Liver (tissue), 9 donors: ENCODE data around the gene LAMB1. TPM values are rescaled to one million over a fixed set of nuclear protein-coding genes. Genes with fewer than 3 reads are reported as not detected.

Source experiments
- DNase-seq: peaks from one replicate; pipeline ENCODE4 v3.0.0-alpha.2; 2017; ENCODE audit warnings: low spot score
- H3K27ac ChIP-seq, 2 donors: one replicate each; pipeline ENCODE4 v1.7.0; 2013; ENCODE audit warnings: inconsistent platforms in 2 of 2, low read length in 2 of 2, control low read depth in 1 of 2, low read depth in 1 of 2, mild to moderate bottlenecking in 1 of 2
- H3K27me3 ChIP-seq, 4 donors: one replicate each; pipeline versions ENCODE4 v1.6.1 to v1.7.0; 2013; ENCODE audit warnings: low read length in 3 of 4, inconsistent platforms in 1 of 4, mild to moderate bottlenecking in 1 of 4, moderate library complexity in 1 of 4; ENCODE audit not compliant: control insufficient read depth in 4 of 4, insufficient read depth in 4 of 4
- H3K36me3 ChIP-seq, 4 donors: one replicate each; pipeline versions ENCODE4 v1.6.1 to v1.7.0; 2013; ENCODE audit warnings: low read length in 3 of 4, mild to moderate bottlenecking in 3 of 4, low read depth in 1 of 4, moderate library complexity in 1 of 4; ENCODE audit not compliant: control insufficient read depth in 4 of 4, insufficient read depth in 3 of 4
- H3K4me1 ChIP-seq, 4 donors: one replicate each; pipeline versions ENCODE4 v1.6.1 to v1.7.0; 2013; ENCODE audit warnings: low read length in 3 of 4, mild to moderate bottlenecking in 3 of 4, moderate library complexity in 1 of 4; ENCODE audit not compliant: control insufficient read depth in 4 of 4, insufficient read depth in 4 of 4
- H3K4me3 ChIP-seq, 3 donors: one replicate each; pipeline versions ENCODE4 v1.6.1 to v1.7.0; 2013; ENCODE audit warnings: low read length in 3 of 3, control low read depth in 1 of 3, low read depth in 1 of 3, mild to moderate bottlenecking in 1 of 3
- H3K9ac ChIP-seq, 2 donors: one replicate each; pipeline ENCODE4 v1.7.0; 2013; ENCODE audit warnings: low read length in 2 of 2, mild to moderate bottlenecking in 2 of 2, moderate library complexity in 2 of 2, control low read depth in 1 of 2, low read depth in 1 of 2
- H3K9me3 ChIP-seq, 4 donors: one replicate each; pipeline versions ENCODE4 v1.6.1 to v1.7.0; 2013; ENCODE audit warnings: low read length in 3 of 4; ENCODE audit not compliant: control insufficient read depth in 4 of 4
- CTCF ChIP-seq: fragments of 150-350 bp; IDR thresholded peaks from 2 replicates; pipeline ENCODE4 v1.5.1; 2017; ENCODE audit warnings: improper control_type of control experiment, low read depth, low read length; ENCODE audit not compliant: missing input control
- EGR1 ChIP-seq, 2 donors: IDR thresholded peaks; 2 replicates each; pipeline ENCODE4 v1.6.1; 2016 to 2018; ENCODE audit warnings: antibody characterized with exemption in 2 of 2, low read depth in 2 of 2
- FOXA1 ChIP-seq: IDR thresholded peaks from 2 replicates; pipeline ENCODE4 v1.6.1; 2016; ENCODE audit warnings: antibody characterized with exemption
- GABPA ChIP-seq, 2 donors: IDR thresholded peaks in 1 of 2; conservative IDR thresholded peaks in 1 of 2; 2 replicates each; pipeline ENCODE4 v1.6.1; 2016; ENCODE audit warnings: antibody characterized with exemption in 2 of 2, mild to moderate bottlenecking in 1 of 2, moderate library complexity in 1 of 2
- HNF4A ChIP-seq, 2 donors: conservative IDR thresholded peaks; 2 replicates each; pipeline ENCODE4 v1.6.1; 2016; ENCODE audit warnings: antibody characterized with exemption in 2 of 2, mild to moderate bottlenecking in 2 of 2
- HNF4G ChIP-seq: IDR thresholded peaks from 2 replicates; pipeline ENCODE4 v1.6.1; 2016; ENCODE audit warnings: antibody characterized with exemption
- MAX ChIP-seq: IDR thresholded peaks from 2 replicates; pipeline ENCODE4 v1.6.1; 2016; ENCODE audit warnings: antibody characterized with exemption
- NR2F2 ChIP-seq: IDR thresholded peaks from 2 replicates; pipeline ENCODE4 v1.6.1; 2016; ENCODE audit warnings: antibody characterized with exemption
- RAD21 ChIP-seq, 2 donors: IDR thresholded peaks; 2 replicates each; pipeline ENCODE4 v1.6.1; 2016; ENCODE audit warnings: antibody characterized with exemption in 2 of 2, mild to moderate bottlenecking in 2 of 2
- RXRA ChIP-seq, 2 donors: IDR thresholded peaks; 2 replicates each; pipeline ENCODE4 v1.6.1; 2017 to 2018; ENCODE audit warnings: antibody characterized with exemption in 2 of 2, mild to moderate bottlenecking in 1 of 2
- SP1 ChIP-seq: IDR thresholded peaks from 2 replicates; pipeline ENCODE4 v1.6.1; 2018; ENCODE audit warnings: antibody characterized with exemption, mild to moderate bottlenecking
- TAF1 ChIP-seq: conservative IDR thresholded peaks from 2 replicates; pipeline ENCODE4 v1.6.1; 2016; ENCODE audit warnings: antibody characterized with exemption, mild to moderate bottlenecking
- YY1 ChIP-seq: IDR thresholded peaks from 2 replicates; pipeline ENCODE4 v1.6.1; 2016; ENCODE audit warnings: antibody characterized with exemption, mild to moderate bottlenecking
- WGBS: extraction: QIAGEN DNeasy Blood & Tissue Kit; methylation state at CpG from one replicate; pipeline ENCODE4 v1.1.7; 2013; 5-methylcytosine and 5-hydroxymethylcytosine counted together
- polyA plus RNA-seq, 2 donors: library from polyadenylated mRNA; stranded (reverse) in 1 of 2; unstranded in 1 of 2; fragments of 200-250 nt in 1 of 2; fragments of >200 nt in 1 of 2; fragmentation: Nextera tagmentation in 1 of 2; extraction: Ambion mirVana in 1 of 2; gene quantifications; one replicate each; pipeline versions ENCODE4 v1.2.1 to v1.2.3, GENCODE V29; 2013 to 2015
- total RNA-seq, 2 donors: library from RNA; depleted of rRNA; stranded (reverse); fragments of >200 nt; gene quantifications; one replicate each; pipeline ENCODE4 v1.2.3, GENCODE V29; 2014
- TF ChIP-seq, protein P1 (sequence below): IDR thresholded peaks from 2 replicates; pipeline ENCODE4 v1.6.1; 2016; ENCODE audit warnings: antibody characterized with exemption, mild to moderate bottlenecking
- TF ChIP-seq, protein P2 (sequence below): IDR thresholded peaks from 2 replicates; pipeline ENCODE4 v1.6.1; 2016; ENCODE audit warnings: antibody characterized with exemption
- TF ChIP-seq, protein P3 (sequence below): IDR thresholded peaks from 2 replicates; pipeline ENCODE4 v1.6.1; 2016; ENCODE audit warnings: antibody characterized with exemption
- donor health status: healthy.
- donor health status: healthy.
- donor health status: healthy.
- donor health status: healthy.
- donor health status: healthy.

Gene LAMB1
- total and polyA plus RNA-seq, 4 donors, result 12.6 to 63.1 (median 25.8) TPM

DNA sequence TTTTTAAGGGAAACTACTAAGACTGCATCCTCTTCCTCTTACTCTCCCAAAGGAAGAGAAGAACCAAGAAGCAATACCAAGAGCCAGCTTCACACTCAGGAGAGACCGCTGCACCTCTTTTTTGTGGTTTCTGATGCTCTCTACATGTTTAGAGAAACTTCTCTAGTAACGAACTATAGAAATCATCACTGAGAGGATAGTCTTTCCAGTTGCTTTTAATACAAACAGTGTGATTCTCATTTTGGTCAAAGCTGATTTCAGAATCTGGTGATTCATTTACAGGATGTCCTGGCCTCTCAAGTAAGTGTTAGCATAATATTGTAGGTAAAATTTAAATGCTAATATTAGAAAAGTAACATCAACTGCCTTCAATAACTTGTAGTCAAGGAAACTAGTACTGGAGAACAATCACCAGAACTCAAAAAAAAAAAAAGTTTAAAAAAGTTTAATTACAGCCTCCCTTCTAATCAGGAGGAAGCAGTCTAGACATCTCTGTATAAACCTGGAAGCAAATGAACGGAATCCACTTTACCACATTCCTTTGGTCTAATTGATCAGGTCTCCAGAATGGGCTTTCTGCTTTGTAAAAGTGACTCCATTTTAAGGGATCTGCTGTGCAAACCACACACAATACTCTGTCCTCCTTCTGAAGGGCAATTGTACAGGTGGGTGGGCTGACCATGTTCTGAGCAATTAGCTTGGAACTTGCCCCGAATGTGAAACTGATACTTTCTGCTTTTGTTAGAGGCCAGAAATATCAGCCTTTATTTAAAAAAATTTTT lies 3.0 kb downstream of the LAMB1 start:
- Histone ChIP-seq H3K27ac (no peak overlapping the region), H3K36me3 (no peaks in the 10 kb centered on the region), H3K9ac (no peak overlapping the region), H3K9me3 (no peaks in the 10 kb centered on the region), H3K4me3 (no peak overlapping the region), H3K4me1 (peaks cover 3 to 36% (median 33%) of the 10 kb centered on the region in 4 donors), H3K27me3 (peaks cover 0 to 2% (median 0%) of the 10 kb centered on the region in 4 donors)
- DNase-seq, result no peak
- 73% methylated on average over 4 of the region's 4 CpGs for WGBS
- TF ChIP-seq, protein P1, sequence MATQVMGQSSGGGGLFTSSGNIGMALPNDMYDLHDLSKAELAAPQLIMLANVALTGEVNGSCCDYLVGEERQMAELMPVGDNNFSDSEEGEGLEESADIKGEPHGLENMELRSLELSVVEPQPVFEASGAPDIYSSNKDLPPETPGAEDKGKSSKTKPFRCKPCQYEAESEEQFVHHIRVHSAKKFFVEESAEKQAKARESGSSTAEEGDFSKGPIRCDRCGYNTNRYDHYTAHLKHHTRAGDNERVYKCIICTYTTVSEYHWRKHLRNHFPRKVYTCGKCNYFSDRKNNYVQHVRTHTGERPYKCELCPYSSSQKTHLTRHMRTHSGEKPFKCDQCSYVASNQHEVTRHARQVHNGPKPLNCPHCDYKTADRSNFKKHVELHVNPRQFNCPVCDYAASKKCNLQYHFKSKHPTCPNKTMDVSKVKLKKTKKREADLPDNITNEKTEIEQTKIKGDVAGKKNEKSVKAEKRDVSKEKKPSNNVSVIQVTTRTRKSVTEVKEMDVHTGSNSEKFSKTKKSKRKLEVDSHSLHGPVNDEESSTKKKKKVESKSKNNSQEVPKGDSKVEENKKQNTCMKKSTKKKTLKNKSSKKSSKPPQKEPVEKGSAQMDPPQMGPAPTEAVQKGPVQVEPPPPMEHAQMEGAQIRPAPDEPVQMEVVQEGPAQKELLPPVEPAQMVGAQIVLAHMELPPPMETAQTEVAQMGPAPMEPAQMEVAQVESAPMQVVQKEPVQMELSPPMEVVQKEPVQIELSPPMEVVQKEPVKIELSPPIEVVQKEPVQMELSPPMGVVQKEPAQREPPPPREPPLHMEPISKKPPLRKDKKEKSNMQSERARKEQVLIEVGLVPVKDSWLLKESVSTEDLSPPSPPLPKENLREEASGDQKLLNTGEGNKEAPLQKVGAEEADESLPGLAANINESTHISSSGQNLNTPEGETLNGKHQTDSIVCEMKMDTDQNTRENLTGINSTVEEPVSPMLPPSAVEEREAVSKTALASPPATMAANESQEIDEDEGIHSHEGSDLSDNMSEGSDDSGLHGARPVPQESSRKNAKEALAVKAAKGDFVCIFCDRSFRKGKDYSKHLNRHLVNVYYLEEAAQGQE, result no peak
- TF ChIP-seq FOXA1, result no peak
- TF ChIP-seq YY1, result no peak
- no peak for TF ChIP-seq RAD21 (IDR thresholded peaks at IDR 0.05)
- TF ChIP-seq CTCF, result no peak
- TF ChIP-seq, protein P2, sequence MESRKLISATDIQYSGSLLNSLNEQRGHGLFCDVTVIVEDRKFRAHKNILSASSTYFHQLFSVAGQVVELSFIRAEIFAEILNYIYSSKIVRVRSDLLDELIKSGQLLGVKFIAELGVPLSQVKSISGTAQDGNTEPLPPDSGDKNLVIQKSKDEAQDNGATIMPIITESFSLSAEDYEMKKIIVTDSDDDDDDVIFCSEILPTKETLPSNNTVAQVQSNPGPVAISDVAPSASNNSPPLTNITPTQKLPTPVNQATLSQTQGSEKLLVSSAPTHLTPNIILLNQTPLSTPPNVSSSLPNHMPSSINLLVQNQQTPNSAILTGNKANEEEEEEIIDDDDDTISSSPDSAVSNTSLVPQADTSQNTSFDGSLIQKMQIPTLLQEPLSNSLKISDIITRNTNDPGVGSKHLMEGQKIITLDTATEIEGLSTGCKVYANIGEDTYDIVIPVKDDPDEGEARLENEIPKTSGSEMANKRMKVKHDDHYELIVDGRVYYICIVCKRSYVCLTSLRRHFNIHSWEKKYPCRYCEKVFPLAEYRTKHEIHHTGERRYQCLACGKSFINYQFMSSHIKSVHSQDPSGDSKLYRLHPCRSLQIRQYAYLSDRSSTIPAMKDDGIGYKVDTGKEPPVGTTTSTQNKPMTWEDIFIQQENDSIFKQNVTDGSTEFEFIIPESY, result no peak
- TF ChIP-seq TAF1, result no peak
- TF ChIP-seq MAX, result no peak
- TF ChIP-seq SP1, result no peak
- no peak for TF ChIP-seq GABPA (IDR thresholded peaks at IDR 0.05 in 1 of 2, conservative IDR thresholded peaks at IDR 0.05 in 1 of 2)
- no peak for TF ChIP-seq EGR1 (IDR thresholded peaks at IDR 0.05; ENCODE audit: low read depth in 2 of 2)
- TF ChIP-seq HNF4A (conservative IDR thresholded peaks at IDR 0.05), result no peak
- TF ChIP-seq NR2F2, result no peak
- TF ChIP-seq HNF4G, result no peak
- TF ChIP-seq RXRA (IDR thresholded peaks at IDR 0.05), result no peak
- TF ChIP-seq, protein P3, sequence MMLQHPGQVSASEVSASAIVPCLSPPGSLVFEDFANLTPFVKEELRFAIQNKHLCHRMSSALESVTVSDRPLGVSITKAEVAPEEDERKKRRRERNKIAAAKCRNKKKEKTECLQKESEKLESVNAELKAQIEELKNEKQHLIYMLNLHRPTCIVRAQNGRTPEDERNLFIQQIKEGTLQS, result no peak
